H1 (cell line): ENCODE measurements around the gene DYNLL2. TPM values are rescaled to one million over a fixed set of nuclear protein-coding genes. Genes with fewer than 3 reads are reported as not detected.

Experiments
- CTCF ChIA-PET: fragments of 300-600 bp; sonication (Branson Sonifier 250); formaldehyde crosslinking; loops from one replicate; lab custom pipeline; 2021; ENCODE audit not compliant: partially characterized antibody; lab: Charles Lee
- POLR2A ChIA-PET: fragments of 300-600 bp; sonication (Branson Sonifier 250); formaldehyde crosslinking; loops from one replicate; lab custom pipeline; 2021; ENCODE audit warnings: inconsistent platforms; ENCODE audit not compliant: partially characterized antibody; lab: Charles Lee
- DNase-seq, 2 experiments: peaks; one replicate each; pipeline versions ENCODE4 v3.0.0 to v3.0.0-alpha.2; 2010 to 2022; ENCODE audit warnings: low spot score in 2 of 2, low read depth in 1 of 2, mixed read lengths in 1 of 2
- FAIRE-seq: peaks from 2 replicates; lab custom pipeline; 2011; peaks lifted over from hg19 to GRCh38; lab: Jason Lieb, UNC
- H2AFZ ChIP-seq: 2 replicates; pipeline ENCODE4 v1.8.1; 2012; ENCODE audit warnings: low read length, inconsistent platforms
- H2AK5ac ChIP-seq: 2 replicates; pipeline ENCODE4 v1.6.1; 2013; ENCODE audit warnings: low read depth, low read length
- H2BK120ac ChIP-seq: replicated peaks from 2 replicates; pipeline ENCODE3; 2013; ENCODE audit warnings: low read depth, low read length, inconsistent platforms
- H2BK12ac ChIP-seq: 2 replicates; pipeline ENCODE4 v1.6.1; 2013; ENCODE audit warnings: low read depth, low read length
- H2BK15ac ChIP-seq: 2 replicates; pipeline ENCODE4 v1.6.1; 2013; ENCODE audit warnings: low read length
- H2BK20ac ChIP-seq: 2 replicates; pipeline ENCODE4 v1.6.1; 2013; ENCODE audit warnings: low read length
- H2BK5ac ChIP-seq: 2 replicates; pipeline ENCODE4 v1.6.1; 2013; ENCODE audit warnings: low read depth, low read length
- H3K14ac ChIP-seq: 2 replicates; pipeline ENCODE4 v1.6.1; 2013; ENCODE audit warnings: inconsistent platforms; ENCODE audit not compliant: insufficient read length
- H3K18ac ChIP-seq: 2 replicates; pipeline ENCODE4 v1.6.1; 2013; ENCODE audit warnings: low read length; ENCODE audit errors: extremely low read depth
- H3K23ac ChIP-seq: 2 replicates; pipeline ENCODE4 v1.6.1; 2013; ENCODE audit warnings: inconsistent platforms; ENCODE audit not compliant: insufficient read length
- H3K23me2 ChIP-seq: 2 replicates; pipeline ENCODE4 v1.6.1; 2013; ENCODE audit warnings: low read depth, low read length
- H3K27ac ChIP-seq: 2 replicates; pipeline ENCODE4 v1.6.1; 2011; ENCODE audit warnings: low read depth, low read length, inconsistent platforms
- H3K27me3 ChIP-seq, 4 experiments: replicated peaks in 1 of 4; 1 replicate in 1 of 4; 2 replicates in 3 of 4; pipeline versions ENCODE4 v1.6.1 to v1.8.1; 2011 to 2013; ENCODE audit warnings: low read length in 3 of 4, mild to moderate bottlenecking in 3 of 4, inconsistent platforms in 2 of 4, mixed read lengths in 2 of 4, moderate library complexity in 1 of 4; ENCODE audit not compliant: control insufficient read depth in 3 of 4, insufficient read depth in 3 of 4; ENCODE audit errors: extremely low read depth in 1 of 4
- H3K36me3 ChIP-seq, 4 experiments: 2 replicates each; pipeline versions ENCODE4 v1.6.1 to v1.8.1; 2011 to 2013; ENCODE audit warnings: mild to moderate bottlenecking in 4 of 4, low read length in 3 of 4, moderate library complexity in 2 of 4, control low read depth in 1 of 4, inconsistent platforms in 1 of 4; ENCODE audit not compliant: insufficient read depth in 4 of 4, control insufficient read depth in 2 of 4
- H3K4ac ChIP-seq: replicated peaks from 2 replicates; pipeline ENCODE3; 2013; ENCODE audit warnings: low read length, low read depth, mixed read lengths, inconsistent platforms; ENCODE audit not compliant: insufficient read length
- H3K4me1 ChIP-seq, 4 experiments: replicated peaks in 1 of 4; 1 replicate in 1 of 4; 2 replicates in 3 of 4; pipeline versions ENCODE4 v1.6.1 to v1.8.1; 2011 to 2013; ENCODE audit warnings: low read length in 3 of 4, inconsistent platforms in 2 of 4, mixed read lengths in 1 of 4; ENCODE audit not compliant: insufficient read depth in 4 of 4, control insufficient read depth in 3 of 4
- H3K4me2 ChIP-seq, 2 experiments: 2 replicates each; pipeline versions ENCODE4 v1.6.1 to v1.8.1; 2011 to 2013; ENCODE audit warnings: low read depth in 2 of 2, low read length in 2 of 2, control low read depth in 1 of 2, inconsistent platforms in 1 of 2, mild to moderate bottlenecking in 1 of 2; ENCODE audit not compliant: insufficient read depth in 1 of 2
- H3K4me3 ChIP-seq, 4 experiments: fragments of 200-600, 300-600 bp in 1 of 4; sonication (generic), shearing (Covaris generic), sonication (Bioruptor Twin) in 1 of 4; 2 replicates each; pipeline versions ENCODE4 v1.5.1 to v1.8.1; 2011 to 2016; ENCODE audit warnings: low read length in 4 of 4, low read depth in 3 of 4, control low read depth in 2 of 4, inconsistent platforms in 2 of 4, mild to moderate bottlenecking in 2 of 4, mixed read lengths in 1 of 4, moderate library complexity in 1 of 4; ENCODE audit not compliant: insufficient read depth in 2 of 4; ENCODE audit errors: extremely low read depth in 1 of 4
- H3K56ac ChIP-seq: replicated peaks from 2 replicates; pipeline ENCODE3; 2013; ENCODE audit warnings: low read depth, mild to moderate bottlenecking, mixed read lengths, low read length, inconsistent platforms; ENCODE audit not compliant: insufficient read length
- H3K79me1 ChIP-seq: 2 replicates; pipeline ENCODE4 v1.6.1; 2013; ENCODE audit warnings: low read depth, low read length, control low read depth
- H3K79me2 ChIP-seq, 2 experiments: 2 replicates each; pipeline versions ENCODE4 v1.6.1 to v1.8.1; 2012 to 2013; ENCODE audit warnings: low read length in 2 of 2, mild to moderate bottlenecking in 2 of 2, inconsistent platforms in 1 of 2; ENCODE audit not compliant: insufficient read depth in 2 of 2, control insufficient read depth in 1 of 2
- H3K9ac ChIP-seq, 4 experiments: replicated peaks in 1 of 4; 1 replicate in 1 of 4; 2 replicates in 3 of 4; pipeline versions ENCODE4 v1.6.1 to v1.8.1; 2011 to 2013; ENCODE audit warnings: low read depth in 3 of 4, low read length in 3 of 4, control low read depth in 2 of 4, mild to moderate bottlenecking in 2 of 4, moderate library complexity in 2 of 4, inconsistent platforms in 1 of 4; ENCODE audit errors: extremely low read depth in 1 of 4
- H3K9me3 ChIP-seq, 2 experiments: 2 replicates each; pipeline versions ENCODE4 v1.6.1 to v1.8.1; 2012 to 2013; ENCODE audit warnings: mild to moderate bottlenecking in 2 of 2, moderate library complexity in 2 of 2, control low read depth in 1 of 2, inconsistent platforms in 1 of 2, low read depth in 1 of 2, low read length in 1 of 2, mixed read lengths in 1 of 2; ENCODE audit not compliant: insufficient read depth in 2 of 2
- H4K20me1 ChIP-seq, 2 experiments: replicated peaks in 1 of 2; 2 replicates each; pipeline versions ENCODE3 to v1.8.1; 2011 to 2013; ENCODE audit warnings: inconsistent platforms in 2 of 2, low read length in 2 of 2, mild to moderate bottlenecking in 1 of 2; ENCODE audit not compliant: insufficient read depth in 2 of 2, control insufficient read depth in 1 of 2
- H4K5ac ChIP-seq: 2 replicates; pipeline ENCODE4 v1.6.1; 2013; ENCODE audit warnings: low read length, low read depth, mixed read lengths, inconsistent platforms; ENCODE audit not compliant: insufficient read length
- H4K8ac ChIP-seq: 2 replicates; pipeline ENCODE4 v1.8.0; 2013; ENCODE audit warnings: mild to moderate bottlenecking, moderate library complexity, low read length, inconsistent platforms; ENCODE audit not compliant: insufficient read depth; ENCODE audit errors: extremely low read depth
- H4K91ac ChIP-seq: replicated peaks from 2 replicates; pipeline ENCODE3; 2013; ENCODE audit warnings: low read length, mixed read lengths, inconsistent platforms; ENCODE audit not compliant: insufficient read length
- CHD1 ChIP-seq: IDR thresholded peaks from 2 replicates; pipeline ENCODE4 v1.6.1; 2012; ENCODE audit warnings: low read depth, low read length, improper control_type of control experiment
- FOSL1 ChIP-seq: IDR thresholded peaks from 2 replicates; pipeline ENCODE4 v1.6.1; 2011; ENCODE audit warnings: mild to moderate bottlenecking, low read depth, low read length, moderate library complexity; ENCODE audit not compliant: insufficient read depth
- RXRA ChIP-seq: IDR thresholded peaks from 2 replicates; pipeline ENCODE4 v1.6.1; 2011; ENCODE audit warnings: low read depth, mild to moderate bottlenecking, low read length, moderate library complexity; ENCODE audit not compliant: insufficient read depth
- TAF1 ChIP-seq: IDR thresholded peaks from 2 replicates; pipeline ENCODE4 v1.6.1; 2011; ENCODE audit warnings: mild to moderate bottlenecking, low read depth, low read length
- ZNF274 ChIP-seq: IDR thresholded peaks from 2 replicates; pipeline ENCODE4 v1.7.0; 2012; ENCODE audit warnings: low read length, borderline replicate concordance; ENCODE audit errors: extremely low read depth
- WGBS, 2 experiments: shearing (Covaris generic) in 1 of 2; methylation state at CpG; one replicate each; pipeline versions ENCODE4 v1.1.6 to v1.1.7; 2013 to 2015; ENCODE audit warnings: low lambda C conversion rate in 2 of 2, mixed read lengths in 2 of 2, inconsistent platforms in 1 of 2, low coverage in 1 of 2, missing lambda C conversion rate in 1 of 2; ENCODE audit not compliant: insufficient replicate concordance in 2 of 2, insufficient coverage in 1 of 2, insufficient read length in 1 of 2; ENCODE audit errors: extremely low coverage in 1 of 2, missing lambda C conversion rate in 1 of 2; 5-methylcytosine and 5-hydroxymethylcytosine counted together
- polyA plus RNA-seq, 7 experiments: library from polyadenylated mRNA; depleted of rRNA in 3 of 7; stranded (reverse) in 5 of 7; unstranded in 2 of 7; fragments of >200 nt in 5 of 7; fragments of 200-250 nt in 2 of 7; gene quantifications; 1 replicate in 5 of 7; 2 replicates in 1 of 7; 4 replicates in 1 of 7; pipeline versions ENCODE4 v1.2.1 to v1.2.3, GENCODE V29; 2011 to 2013; ENCODE audit warnings: missing spikeins in 2 of 7, mixed read lengths in 2 of 7
- total RNA-seq: library from RNA; stranded (reverse); fragmentation: NEBNext Ultra II Directional; extraction: Animal tissue kit (Norgen Biotek cat#: 25700); gene quantifications from 2 replicates; pipeline ENCODE4 v1.2.1, GENCODE V29; 2021

DYNLL2 gene
- total and polyA plus RNA-seq, 2 of the 8 experiments (the other 6 are each of a cell fraction or from before 2014, with no cell fraction given) = 19.8 to 52.7 TPM

DNA sequence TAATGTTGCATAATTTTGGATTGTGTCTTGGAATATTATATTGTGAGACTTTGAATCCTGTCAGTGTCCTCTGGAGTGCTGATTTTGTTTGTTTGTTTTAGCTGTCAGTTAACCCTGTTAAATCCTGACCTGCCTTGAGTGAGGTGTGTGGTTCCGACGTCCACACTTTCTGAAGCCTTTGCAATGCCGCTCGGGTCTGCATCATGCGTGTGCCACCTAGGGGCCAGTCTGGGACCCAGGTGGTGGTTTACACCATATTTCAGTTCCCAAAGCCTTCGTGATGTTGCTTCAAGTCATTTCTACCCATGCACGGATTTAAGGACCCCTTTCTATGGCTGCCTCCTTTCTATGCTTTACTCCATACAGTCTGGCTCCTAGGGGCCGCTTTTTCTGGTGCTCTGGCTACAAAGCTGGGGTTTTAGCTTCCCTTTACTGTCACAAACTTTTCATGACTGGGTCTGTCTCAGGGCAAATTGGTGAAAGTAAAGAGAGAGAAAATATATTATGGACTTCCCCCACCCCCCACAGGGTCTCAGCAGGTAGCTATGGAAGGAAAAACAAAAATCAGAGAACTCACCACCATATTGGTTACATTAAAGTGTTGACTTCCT, 53.6 kb downstream of the DYNLL2 start:
- H3K23ac ChIP-seq = no peak overlapping the region
- no peak overlapping the region for H2BK12ac ChIP-seq
- CTCF ChIA-PET = interaction anchor here (0.7 to 3.2 kb wide), 13 partner anchors 11 to 304 kb away, joined by 3 to 20 read pairs (median 5); no protein-coding TSS in a partner anchor
- H3K4me3 ChIP-seq = no peak overlapping the region
- H3K9me3 ChIP-seq = peaks cover 0 to 3% of the 10 kb centered on the region in 2 experiments; a peak in 1 of 4 replicates
- H4K20me1 ChIP-seq = no peaks in the 10 kb centered on the region
- no peak overlapping the region for H2AK5ac ChIP-seq
- no peak overlapping the region for H3K9ac ChIP-seq
- no peak overlapping the region for H3K14ac ChIP-seq
- H3K23me2 ChIP-seq = no peaks in the 10 kb centered on the region
- H2AFZ ChIP-seq = no peak overlapping the region
- H3K79me2 ChIP-seq = no peaks in the 10 kb centered on the region
- no peak overlapping the region for H4K91ac ChIP-seq
- no peak overlapping the region for H3K56ac ChIP-seq
- no peak overlapping the region for H3K18ac ChIP-seq
- H3K4ac ChIP-seq = no peak overlapping the region
- H2BK120ac ChIP-seq = no peak overlapping the region
- no peak overlapping the region for H3K4me2 ChIP-seq
- 66% methylated on average over 8 of the region's 8 CpGs; no CpG with 5 or more reads in 1 of the 2 experiments for WGBS, 2 experiments
- no peak overlapping the region for H4K5ac ChIP-seq
- POLR2A ChIA-PET = interaction anchor here (0.6 to 1.1 kb wide), 2 partner anchors 13 to 250 kb away, joined by 3 read pairs; no protein-coding TSS in a partner anchor
- FAIRE-seq (no peak), DNase-seq (peak in 1 of 2 experiments; percentile 48)
- peaks cover 0 to 1% (median 0%) of the 10 kb centered on the region in 4 experiments; a peak in 1 of 7 replicates for H3K27me3 ChIP-seq
- no peaks in the 10 kb centered on the region for H3K4me1 ChIP-seq
- H3K36me3 ChIP-seq = no peaks in the 10 kb centered on the region
- no peak overlapping the region for H4K8ac ChIP-seq
- no peak overlapping the region for H2BK5ac ChIP-seq
- no peak overlapping the region for H3K27ac ChIP-seq
- H3K79me1 ChIP-seq = no peaks in the 10 kb centered on the region
- no peak overlapping the region for H2BK15ac ChIP-seq
- no peak overlapping the region for H2BK20ac ChIP-seq
- TF ChIP-seq RXRA (no peak), ZNF274 (no peak), FOSL1 (no peak), CHD1 (no peak), TAF1 (no peak)
